ENCODE data around the gene VWA3B.

GRCh38 chr2:98065808-98066207, 21.2 kb upstream of the VWA3B start:
- no peak for TF ChIP-seq RNF2 (IDR thresholded peaks at IDR 0.05; ENCODE audit: borderline replicate concordance, low read depth)
- TF ChIP-seq, protein P1, sequence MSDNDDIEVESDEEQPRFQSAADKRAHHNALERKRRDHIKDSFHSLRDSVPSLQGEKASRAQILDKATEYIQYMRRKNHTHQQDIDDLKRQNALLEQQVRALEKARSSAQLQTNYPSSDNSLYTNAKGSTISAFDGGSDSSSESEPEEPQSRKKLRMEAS (IDR thresholded peaks at IDR 0.05), result no peak
- TF ChIP-seq, protein P2, sequence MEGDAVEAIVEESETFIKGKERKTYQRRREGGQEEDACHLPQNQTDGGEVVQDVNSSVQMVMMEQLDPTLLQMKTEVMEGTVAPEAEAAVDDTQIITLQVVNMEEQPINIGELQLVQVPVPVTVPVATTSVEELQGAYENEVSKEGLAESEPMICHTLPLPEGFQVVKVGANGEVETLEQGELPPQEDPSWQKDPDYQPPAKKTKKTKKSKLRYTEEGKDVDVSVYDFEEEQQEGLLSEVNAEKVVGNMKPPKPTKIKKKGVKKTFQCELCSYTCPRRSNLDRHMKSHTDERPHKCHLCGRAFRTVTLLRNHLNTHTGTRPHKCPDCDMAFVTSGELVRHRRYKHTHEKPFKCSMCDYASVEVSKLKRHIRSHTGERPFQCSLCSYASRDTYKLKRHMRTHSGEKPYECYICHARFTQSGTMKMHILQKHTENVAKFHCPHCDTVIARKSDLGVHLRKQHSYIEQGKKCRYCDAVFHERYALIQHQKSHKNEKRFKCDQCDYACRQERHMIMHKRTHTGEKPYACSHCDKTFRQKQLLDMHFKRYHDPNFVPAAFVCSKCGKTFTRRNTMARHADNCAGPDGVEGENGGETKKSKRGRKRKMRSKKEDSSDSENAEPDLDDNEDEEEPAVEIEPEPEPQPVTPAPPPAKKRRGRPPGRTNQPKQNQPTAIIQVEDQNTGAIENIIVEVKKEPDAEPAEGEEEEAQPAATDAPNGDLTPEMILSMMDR (IDR thresholded peaks at IDR 0.05), result no peak
- no peak for TF ChIP-seq CHD2 (IDR thresholded peaks at IDR 0.05; ENCODE audit: low read length, partially characterized antibody)
- TF ChIP-seq POLR2A (IDR thresholded peaks at IDR 0.05; ENCODE audit: low read length), result no peak
- no peak for TF ChIP-seq CBX8 (IDR thresholded peaks at IDR 0.05)
- no peak for TF ChIP-seq JUN (IDR thresholded peaks at IDR 0.05)
